ENCODE results near the gene TRAFD1. TPM values are rescaled to one million over a fixed set of nuclear protein-coding genes. Genes with fewer than 3 reads are reported as not detected.
A peak's percentile ranks its signal among the peaks of the same experiment; 100 is the strongest.
"Not testable (repeated sequence)": the region's sequence is repeated elsewhere in the genome, so short reads cannot be mapped to it uniquely, and the experiment has no call there.

TRAFD1 gene
- total RNA-seq, 1 donor from 2014 or later = 35.4 TPM

- peaks cover 4% of the 10 kb centered on the region for H3K27me3 Mint-ChIP-seq (ENCODE audit: insufficient read depth, low read depth)
- peaks cover 26% of the 10 kb centered on the region for H3K4me1 Mint-ChIP-seq
- Histone ChIP-seq H3K36me3 (no peaks in the 10 kb centered on the region), H3K27me3 (no peaks in the 10 kb centered on the region), H2AFZ (replicated peaks) (no peak overlapping the region), H3K27ac (peak overlapping the region; percentile 46), H4K20me1 (ENCODE audit: low read depth) (no peaks in the 10 kb centered on the region), H3K4me3 (no peak overlapping the region), H3K9ac (no peak overlapping the region), H3K79me2 (ENCODE audit: low read depth) (no peaks in the 10 kb centered on the region), H3K4me1 (no peaks in the 10 kb centered on the region), H3K4me2 (no peak overlapping the region), H3F3A (ENCODE audit: low read depth) (no peaks in the 10 kb centered on the region), H3K9me3 (ENCODE audit: low read depth) (peaks cover 5% of the 10 kb centered on the region)
- H3K9me3 Mint-ChIP-seq = peaks cover 20% of the 10 kb centered on the region
- DNase-seq (ENCODE audit: low spot score) = no peak
- peak overlapping the region; percentile 53 for H3K4me3 Mint-ChIP-seq
- TF ChIP-seq EZH2phosphoT487 (IDR thresholded peaks at IDR 0.05) (no peak), CTCF (IDR thresholded peaks at IDR 0.05) (no peak), EZH2 (IDR thresholded peaks at IDR 0.05) (no peak)
- peaks cover 65% of the 10 kb centered on the region for H3K36me3 Mint-ChIP-seq
- H3K27ac Mint-ChIP-seq = peak overlapping the region; percentile 93
Observed at GRCh38 chr12:112153181-112153892, 28.0 kb downstream of the TRAFD1 start.

- Histone ChIP-seq H3K27ac (no peak overlapping the region), H3K9ac (no peak overlapping the region), H3K36me3 (no peaks in the 10 kb centered on the region), H4K20me1 (ENCODE audit: low read depth) (no peaks in the 10 kb centered on the region), H3K27me3 (no peaks in the 10 kb centered on the region), H2AFZ (replicated peaks) (no peak overlapping the region), H3K4me1 (no peaks in the 10 kb centered on the region), H3K9me3 (ENCODE audit: low read depth) (peaks cover 5% of the 10 kb centered on the region), H3K4me3 (no peak overlapping the region), H3K79me2 (ENCODE audit: low read depth) (no peaks in the 10 kb centered on the region), H3K4me2 (no peak overlapping the region), H3F3A (ENCODE audit: low read depth) (no peaks in the 10 kb centered on the region)
- Mint-ChIP-seq H3K27ac (no peak overlapping the region), H3K9me3 (peaks cover 20% of the 10 kb centered on the region), H3K4me3 (no peak overlapping the region), H3K4me1 (peaks cover 26% of the 10 kb centered on the region), H3K27me3 (ENCODE audit: insufficient read depth, low read depth) (peaks cover 4% of the 10 kb centered on the region), H3K36me3 (peaks cover 60% of the 10 kb centered on the region)
- DNase-seq (ENCODE audit: low spot score) = no peak
- TF ChIP-seq EZH2 (IDR thresholded peaks at IDR 0.05) = no peak
- no peak for TF ChIP-seq CTCF (IDR thresholded peaks at IDR 0.05)
- TF ChIP-seq EZH2phosphoT487 (IDR thresholded peaks at IDR 0.05) = no peak
Observed at GRCh38 chr12:112153893-112154219, 28.5 kb downstream of the TRAFD1 start.

- H3K27me3 Mint-ChIP-seq (ENCODE audit: insufficient read depth, low read depth); DNase-seq (ENCODE audit: low spot score); H4K20me1 ChIP-seq (ENCODE audit: low read depth); H2AFZ ChIP-seq (replicated peaks); H3K4me1 ChIP-seq; H3K4me3 ChIP-seq; H3K9ac ChIP-seq; H3K27ac ChIP-seq; H3K79me2 ChIP-seq (ENCODE audit: low read depth); H3F3A ChIP-seq (ENCODE audit: low read depth); H3K27ac Mint-ChIP-seq; H3K9me3 ChIP-seq (ENCODE audit: low read depth); H3K4me3 Mint-ChIP-seq; H3K4me2 ChIP-seq; H3K36me3 ChIP-seq; H3K27me3 ChIP-seq: not testable (repeated sequence)
- Mint-ChIP-seq H3K9me3 (peaks cover 25% of the 10 kb centered on the region), H3K4me1 (peaks cover 11% of the 10 kb centered on the region), H3K36me3 (peaks cover 69% of the 10 kb centered on the region)
Observed at GRCh38 chr12:112158461-112159145, 33.2 kb downstream of the TRAFD1 start.

DNA sequence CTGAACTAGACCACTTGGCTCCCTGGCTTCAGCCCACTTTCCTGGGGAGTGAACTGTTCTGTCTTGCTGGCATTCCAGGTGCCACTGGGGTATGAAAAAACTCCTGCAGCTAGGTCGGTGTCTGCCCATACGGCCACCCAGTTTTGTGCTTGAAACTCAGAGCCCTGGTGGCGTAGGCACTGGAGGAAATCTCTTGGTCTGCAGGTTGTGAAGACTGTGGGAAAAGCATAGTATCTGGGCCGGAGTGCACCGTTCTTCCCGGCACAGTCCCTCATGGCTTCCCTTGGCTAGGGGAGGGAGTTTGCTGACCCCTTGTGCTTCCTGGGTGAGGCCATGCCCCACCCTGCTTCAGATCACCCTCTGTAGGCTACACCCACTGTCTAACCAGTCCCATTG, 33.8 kb downstream of the TRAFD1 start:
- Histone ChIP-seq H3K27ac (no peak overlapping the region), H3F3A (ENCODE audit: low read depth) (no peaks in the 10 kb centered on the region), H3K9ac (no peak overlapping the region), H3K4me1 (no peaks in the 10 kb centered on the region), H2AFZ (replicated peaks) (no peak overlapping the region), H3K4me3 (no peak overlapping the region), H3K36me3 (no peaks in the 10 kb centered on the region), H3K9me3 (ENCODE audit: low read depth) (peaks cover 5% of the 10 kb centered on the region), H4K20me1 (ENCODE audit: low read depth) (no peaks in the 10 kb centered on the region), H3K4me2 (no peak overlapping the region), H3K27me3 (no peaks in the 10 kb centered on the region), H3K79me2 (ENCODE audit: low read depth) (no peaks in the 10 kb centered on the region)
- Mint-ChIP-seq H3K9me3 (peaks cover 25% of the 10 kb centered on the region), H3K4me1 (peaks cover 6% of the 10 kb centered on the region), H3K27ac (no peak overlapping the region), H3K4me3 (no peak overlapping the region), H3K36me3 (peaks cover 64% of the 10 kb centered on the region), H3K27me3 (ENCODE audit: insufficient read depth, low read depth) (peaks cover 2% of the 10 kb centered on the region)
- DNase-seq (ENCODE audit: low spot score) = no peak
- TF ChIP-seq EZH2 (IDR thresholded peaks at IDR 0.05) (no peak), EZH2phosphoT487 (IDR thresholded peaks at IDR 0.05) (no peak), CTCF (IDR thresholded peaks at IDR 0.05) (no peak)
